HG02763 (cell line): Measurements from ENCODE around the gene C12orf57.

Source experiments
- ATAC-seq: cut with Tn5 transposase; IDR thresholded peaks from one replicate; pipeline ENCODE4 v1.9.1; 2021; ENCODE audit warnings: mild to moderate bottlenecking, moderate library complexity; ENCODE audit not compliant: unreplicated experiment

The C12orf57 gene

DNA sequence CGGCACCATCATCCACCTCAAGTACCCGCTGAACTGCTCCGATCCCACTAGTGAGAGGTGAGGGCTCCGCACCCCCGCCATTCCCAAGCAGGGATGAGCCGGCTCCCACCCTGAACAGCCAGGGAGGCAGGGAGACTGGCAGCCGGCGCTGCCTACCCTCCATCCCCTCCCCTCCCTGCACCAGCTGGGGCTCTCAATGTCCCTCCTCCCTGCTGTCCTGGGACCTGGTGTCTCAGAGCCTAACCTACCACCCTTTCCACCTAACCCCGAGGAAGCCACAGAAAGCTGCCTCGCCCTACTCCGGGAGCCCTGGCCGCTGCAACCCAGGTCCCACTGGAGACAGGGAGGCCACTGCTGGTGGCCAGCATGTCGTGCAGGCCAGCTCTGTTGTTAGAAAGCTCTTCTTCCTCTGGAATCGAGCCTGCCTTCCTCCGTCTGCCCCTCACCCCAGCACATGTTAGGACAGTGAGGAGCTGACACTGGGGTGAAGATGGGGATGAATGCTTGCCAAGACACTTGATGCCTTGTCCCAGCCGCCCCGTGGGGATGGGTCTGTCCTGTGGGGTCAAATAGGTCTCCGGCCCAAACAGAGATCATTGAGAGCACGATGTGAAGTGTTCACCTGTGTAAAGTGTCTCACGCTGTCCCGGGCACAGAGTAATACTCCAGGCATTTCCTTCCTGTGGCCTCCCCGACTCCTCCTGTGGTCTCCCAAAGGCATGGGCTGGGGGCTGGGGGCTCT is 8.5 kb downstream of the C12orf57 start:
- ATAC-seq = no peak

DNA sequence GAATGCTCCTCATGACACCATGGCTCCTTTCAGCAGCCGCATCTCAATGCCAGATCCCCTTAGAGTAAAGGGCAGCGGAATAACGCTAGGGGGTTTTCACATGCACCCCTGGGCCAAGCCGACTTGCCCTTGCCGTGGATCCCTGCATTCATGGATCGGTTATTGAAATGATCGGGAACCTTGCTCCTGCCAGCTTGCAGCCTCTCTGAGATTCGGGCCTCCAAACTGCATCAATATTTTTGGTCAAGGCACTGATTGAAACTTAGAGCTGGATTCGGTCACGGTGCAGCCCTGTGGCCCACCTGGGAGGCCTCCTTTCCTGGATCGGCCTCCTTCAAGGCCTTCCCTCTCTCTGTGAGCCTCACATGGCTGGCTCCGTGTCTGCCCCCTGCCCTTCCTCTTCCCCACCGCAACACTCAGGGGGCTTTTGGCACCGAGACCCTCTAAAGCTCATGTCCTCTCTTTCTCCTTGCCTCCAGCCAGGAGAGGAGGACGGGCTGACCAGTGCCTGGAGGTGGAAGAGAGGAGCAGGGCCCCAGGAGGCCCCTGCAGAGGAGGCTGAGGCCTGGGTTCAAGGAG is 9.1 kb downstream of the C12orf57 start:
- no peak for ATAC-seq

DNA sequence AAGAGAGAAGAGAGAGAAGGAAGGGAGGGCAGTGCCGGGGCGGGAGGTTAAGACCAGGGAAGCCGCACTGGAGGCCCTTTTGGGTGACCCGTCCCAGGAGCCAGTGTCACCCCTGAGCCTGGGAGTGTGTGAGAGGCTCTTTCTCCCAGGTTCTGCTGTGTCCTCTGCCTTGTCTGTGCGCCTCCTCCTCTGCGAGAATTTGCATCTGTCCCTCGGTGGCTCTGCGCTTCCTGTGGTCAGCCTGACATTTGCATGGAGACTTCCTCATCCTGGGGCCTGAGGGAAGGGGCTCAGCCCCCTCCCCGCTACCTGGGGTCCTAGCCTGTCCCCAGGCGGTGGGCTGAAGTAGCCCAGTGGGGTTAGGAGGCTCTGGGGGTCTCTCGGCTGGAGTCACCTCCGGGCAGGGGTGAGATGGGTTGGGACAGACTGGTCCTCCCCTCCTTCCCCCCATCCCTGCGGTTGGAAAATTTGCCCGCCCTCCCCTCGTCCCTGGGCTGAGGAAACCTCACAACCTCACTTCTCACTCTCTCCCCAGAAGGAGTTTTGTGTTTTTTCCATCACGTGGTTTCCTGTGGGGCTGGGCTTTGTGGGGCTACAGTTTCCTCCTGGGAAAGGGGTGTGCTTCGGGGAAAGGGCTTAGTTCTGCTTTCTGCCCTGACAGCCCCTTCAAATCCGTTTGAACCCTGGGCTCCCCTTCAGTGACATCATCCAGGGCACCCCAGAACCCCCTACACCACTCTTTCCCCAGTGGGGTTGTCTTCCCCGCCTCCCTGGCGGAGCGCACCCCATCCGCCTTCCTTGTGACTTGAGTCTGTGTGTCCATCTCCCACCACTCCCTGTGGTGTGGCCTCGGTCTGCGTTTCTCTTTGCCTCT is 9.9 kb downstream of the C12orf57 start:
- peak; percentile 47 for ATAC-seq

DNA sequence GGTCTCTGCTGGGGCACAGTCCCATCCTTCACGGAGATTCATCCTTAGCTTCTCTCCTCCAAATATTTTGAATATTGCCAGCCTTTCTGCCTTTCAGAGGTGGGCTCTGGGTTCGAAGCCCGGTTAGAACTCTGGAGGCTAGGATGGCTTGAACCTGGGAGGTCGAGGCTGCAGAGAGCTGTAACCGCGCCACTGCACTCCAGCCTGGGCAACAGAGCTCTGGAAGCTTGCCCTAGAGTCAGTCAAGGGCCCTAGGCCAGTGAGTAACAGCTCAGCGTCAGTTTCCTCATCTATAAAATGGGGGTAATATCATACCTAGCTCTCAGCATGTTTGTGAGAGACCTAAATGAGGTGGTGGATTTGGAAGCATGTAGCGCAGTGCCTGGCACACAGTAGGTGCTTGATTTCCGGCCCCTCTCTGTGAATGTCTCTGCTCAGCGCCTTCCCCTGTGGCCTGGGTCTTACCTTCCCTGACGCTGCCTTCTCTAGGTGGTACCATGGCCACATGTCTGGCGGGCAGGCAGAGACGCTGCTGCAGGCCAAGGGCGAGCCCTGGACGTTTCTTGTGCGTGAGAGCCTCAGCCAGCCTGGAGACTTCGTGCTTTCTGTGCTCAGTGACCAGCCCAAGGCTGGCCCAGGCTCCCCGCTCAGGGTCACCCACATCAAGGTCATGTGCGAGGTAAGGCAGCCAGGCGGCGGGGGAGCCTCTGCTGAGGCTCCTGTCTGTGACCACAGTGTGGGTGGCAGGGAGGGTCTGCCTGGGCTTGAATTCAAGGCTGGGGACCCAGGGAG is 10.7 kb downstream of the C12orf57 start:
- ATAC-seq = no peak

DNA sequence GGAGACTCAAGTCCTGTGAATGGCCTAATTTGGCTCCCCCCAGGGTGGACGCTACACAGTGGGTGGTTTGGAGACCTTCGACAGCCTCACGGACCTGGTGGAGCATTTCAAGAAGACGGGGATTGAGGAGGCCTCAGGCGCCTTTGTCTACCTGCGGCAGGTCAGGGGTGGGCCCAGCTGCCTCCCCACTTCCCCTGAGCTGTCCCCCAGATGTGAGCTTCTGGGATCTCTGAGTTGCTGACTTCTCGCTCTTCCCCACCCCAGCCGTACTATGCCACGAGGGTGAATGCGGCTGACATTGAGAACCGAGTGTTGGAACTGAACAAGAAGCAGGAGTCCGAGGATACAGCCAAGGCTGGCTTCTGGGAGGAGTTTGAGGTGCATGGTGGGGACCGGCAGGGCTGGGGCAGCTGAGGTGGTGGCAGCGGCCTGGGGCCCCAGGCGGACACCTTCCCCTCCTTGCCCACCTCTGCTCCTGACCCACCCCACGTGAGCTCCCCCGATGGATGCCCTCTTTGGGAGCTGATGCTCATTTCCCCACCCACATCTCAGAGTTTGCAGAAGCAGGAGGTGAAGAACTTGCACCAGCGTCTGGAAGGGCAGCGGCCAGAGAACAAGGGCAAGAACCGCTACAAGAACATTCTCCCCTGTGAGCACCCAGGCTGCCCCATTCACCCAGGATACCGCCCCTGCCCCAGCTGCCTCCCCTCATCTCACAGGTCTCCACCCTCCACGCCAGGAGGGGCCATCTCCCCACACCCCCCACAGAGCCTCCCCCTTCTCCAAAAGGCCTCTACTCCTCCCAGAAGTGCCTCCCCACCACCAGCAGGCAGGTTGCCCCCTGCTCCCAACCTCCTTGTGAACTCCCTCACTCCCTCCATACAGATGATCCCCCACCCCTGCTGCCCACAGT is 11.5 kb downstream of the C12orf57 start:
- no peak for ATAC-seq

GRCh38 chr12:6956021-6956727 is 12.4 kb downstream of the C12orf57 start:
- ATAC-seq = no peak

DNA sequence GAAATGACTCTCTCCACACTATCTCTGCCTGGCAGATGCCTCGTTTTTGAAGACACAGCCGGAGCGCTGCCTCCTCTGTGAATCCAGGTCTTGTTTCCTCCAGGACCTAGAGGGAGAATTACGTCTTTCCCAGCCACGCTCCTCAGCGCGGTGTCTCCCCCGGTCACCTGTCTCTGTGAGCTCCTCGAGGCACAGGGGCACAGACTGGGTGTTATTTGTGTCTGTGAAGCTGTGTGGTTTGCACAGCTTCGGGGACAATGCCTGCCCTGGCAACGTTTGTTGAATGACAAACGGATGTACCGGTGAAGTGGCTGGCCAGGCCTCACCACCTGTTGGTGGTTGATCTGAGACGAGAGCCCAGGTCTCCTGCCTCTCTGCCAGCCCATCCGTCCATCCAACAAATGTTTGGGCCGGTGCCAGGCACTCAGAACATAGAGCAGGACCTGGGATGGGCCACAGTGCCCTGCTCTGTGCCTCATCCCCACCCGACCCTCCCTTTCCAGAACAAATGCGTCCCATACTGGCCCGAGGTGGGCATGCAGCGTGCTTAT is 13.4 kb downstream of the C12orf57 start:
- ATAC-seq = no peak

- ATAC-seq = no peak
Measured at GRCh38 chr12:6957741-6958608, 14.2 kb downstream of the C12orf57 start.

GRCh38 chr12:6958609-6959057 is 14.8 kb downstream of the C12orf57 start:
- ATAC-seq = no peak

- peak; percentile 43 for ATAC-seq
Measured at GRCh38 chr12:6959058-6959804, 15.4 kb downstream of the C12orf57 start.

DNA sequence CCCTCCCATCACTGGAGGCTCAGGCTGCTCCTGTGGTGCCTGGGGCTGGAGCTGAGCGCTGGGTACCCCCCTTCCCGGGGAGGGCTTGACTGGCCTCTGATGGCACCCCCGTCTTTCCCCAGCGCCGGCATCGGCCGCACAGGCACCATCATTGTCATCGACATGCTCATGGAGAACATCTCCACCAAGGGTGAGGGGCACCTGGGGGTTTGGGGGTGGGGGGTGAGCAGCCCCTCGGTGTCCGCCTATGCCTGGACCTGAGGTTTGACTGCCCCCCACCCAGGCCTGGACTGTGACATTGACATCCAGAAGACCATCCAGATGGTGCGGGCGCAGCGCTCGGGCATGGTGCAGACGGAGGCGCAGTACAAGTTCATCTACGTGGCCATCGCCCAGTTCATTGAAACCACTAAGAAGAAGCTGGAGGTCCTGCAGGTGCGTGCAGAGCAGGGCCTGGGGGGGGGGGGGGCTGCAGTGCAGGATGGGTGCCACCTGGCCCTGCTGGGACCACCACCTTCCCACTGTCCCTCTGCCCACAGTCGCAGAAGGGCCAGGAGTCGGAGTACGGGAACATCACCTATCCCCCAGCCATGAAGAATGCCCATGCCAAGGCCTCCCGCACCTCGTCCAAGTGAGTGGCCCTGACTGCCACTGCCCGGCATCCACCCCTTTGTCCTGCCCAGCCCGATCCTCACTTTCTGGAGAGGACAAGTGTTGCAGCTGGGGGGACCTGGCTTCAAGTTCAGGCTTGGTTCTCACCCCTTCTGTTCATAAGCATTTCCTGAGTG is 16.2 kb downstream of the C12orf57 start:
- no peak for ATAC-seq

DNA sequence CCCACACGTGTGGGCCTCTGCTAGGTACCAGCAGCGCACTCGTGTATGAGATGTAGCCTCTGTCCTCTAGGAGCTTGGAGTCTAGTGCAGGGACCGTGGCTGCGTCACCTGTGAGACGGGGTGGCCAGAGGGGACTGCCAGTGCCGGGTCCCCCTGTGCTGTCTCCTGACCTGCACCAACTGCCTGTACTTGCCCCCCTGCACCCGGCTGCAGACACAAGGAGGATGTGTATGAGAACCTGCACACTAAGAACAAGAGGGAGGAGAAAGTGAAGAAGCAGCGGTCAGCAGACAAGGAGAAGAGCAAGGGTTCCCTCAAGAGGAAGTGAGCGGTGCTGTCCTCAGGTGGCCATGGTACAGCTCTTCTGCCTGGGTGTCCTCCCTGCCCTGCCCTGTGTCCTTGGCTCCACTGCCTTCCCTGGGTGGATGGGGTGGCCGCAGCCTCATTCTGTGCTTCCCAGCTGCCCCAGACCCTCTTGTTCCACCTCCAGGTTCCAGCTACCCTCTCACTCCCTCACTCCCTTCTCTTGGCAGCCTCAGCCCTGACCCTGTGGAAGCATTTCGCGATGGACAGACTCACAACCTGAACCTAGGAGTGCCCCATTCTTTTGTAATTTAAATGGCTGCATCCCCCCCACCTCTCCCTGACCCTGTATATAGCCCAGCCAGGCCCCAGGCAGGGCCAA is 16.9 kb downstream of the C12orf57 start:
- no peak for ATAC-seq

DNA sequence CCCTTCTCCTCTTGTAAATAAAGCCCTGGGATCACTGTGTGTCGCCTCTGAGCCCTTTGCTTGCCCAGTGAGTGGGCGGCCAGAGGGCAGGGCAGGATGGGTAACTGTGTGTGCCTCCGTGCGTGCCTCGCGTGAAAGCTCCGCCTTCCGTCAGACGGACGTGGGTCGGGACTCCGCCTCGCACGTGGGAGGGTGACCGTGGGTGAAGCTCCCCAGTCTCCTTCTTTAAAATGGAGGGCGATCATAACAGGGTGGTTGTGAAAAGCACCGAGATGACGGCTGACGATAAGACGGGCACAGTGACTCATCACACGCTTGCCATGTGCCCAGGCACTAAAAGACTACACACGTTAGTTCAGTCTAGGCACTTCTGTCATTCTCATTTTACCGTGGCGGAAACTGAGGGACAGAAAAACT is 17.5 kb downstream of the C12orf57 start:
- ATAC-seq = no peak

- no peak for ATAC-seq
Measured at GRCh38 chr12:6961695-6962284, 18.0 kb downstream of the C12orf57 start.

DNA sequence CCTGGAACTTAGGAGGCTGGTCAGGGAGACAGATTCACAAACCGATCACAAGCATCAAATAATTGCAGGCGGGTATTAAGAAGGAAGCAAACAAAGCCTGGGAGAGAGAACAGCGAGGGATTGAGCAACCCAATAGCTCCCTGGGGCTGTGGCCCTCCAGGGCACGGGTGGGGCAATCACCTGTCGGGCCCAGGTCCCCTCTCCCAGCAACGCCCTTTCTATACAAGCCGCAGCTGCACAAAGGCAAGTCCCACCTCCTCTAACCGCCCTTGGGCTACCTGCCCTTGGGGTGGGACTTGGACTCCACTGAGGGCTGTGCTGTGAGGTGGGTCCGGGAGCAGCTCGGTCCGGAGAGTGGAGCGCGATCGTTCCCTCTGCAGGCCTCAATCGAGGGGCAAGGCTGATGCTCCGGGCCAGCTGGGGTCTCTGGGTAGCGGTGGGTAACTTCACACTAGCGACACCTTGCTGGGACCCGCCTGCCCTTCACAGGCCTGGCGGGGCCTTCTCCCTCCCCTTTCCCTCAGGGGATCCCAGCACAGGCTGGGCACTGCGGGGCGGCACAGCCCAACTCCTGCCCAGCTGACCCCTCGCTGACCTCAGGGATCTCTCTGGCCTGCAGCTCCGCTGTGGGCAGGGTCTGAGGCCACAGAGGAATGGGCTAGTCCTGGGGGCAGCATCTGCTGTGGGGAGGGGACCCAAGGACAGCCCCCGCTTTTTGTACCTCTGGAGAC is 18.6 kb downstream of the C12orf57 start:
- no peak for ATAC-seq
